IPS-20b (cell line): ENCODE data around the gene SSX4.
"Not testable (repeated sequence)": the region's sequence is repeated elsewhere in the genome, so short reads cannot be mapped to it uniquely, and the experiment has no call there.

Experiments
- H3K27ac ChIP-seq: one replicate; pipeline ENCODE4 v1.5.1; 2013; ENCODE audit warnings: low read length
- H3K27me3 ChIP-seq: 2 replicates; pipeline ENCODE4 v1.6.1; 2013; ENCODE audit warnings: mild to moderate bottlenecking, low read length, inconsistent platforms; ENCODE audit not compliant: insufficient read depth
- H3K36me3 ChIP-seq: 2 replicates; pipeline ENCODE4 v1.6.1; 2013; ENCODE audit warnings: low read depth, mild to moderate bottlenecking, inconsistent platforms, low read length, moderate library complexity; ENCODE audit not compliant: insufficient read depth
- H3K4me1 ChIP-seq: 2 replicates; pipeline ENCODE4 v1.6.1; 2013; ENCODE audit warnings: mild to moderate bottlenecking, control low read depth, inconsistent platforms, low read length, moderate library complexity; ENCODE audit not compliant: insufficient read depth
- H3K4me3 ChIP-seq: 2 replicates; pipeline ENCODE4 v1.5.1; 2013; ENCODE audit warnings: mild to moderate bottlenecking, low read length, inconsistent platforms
- H3K9ac ChIP-seq: 2 replicates; pipeline ENCODE4 v1.6.1; 2013; ENCODE audit warnings: low read depth, mild to moderate bottlenecking, inconsistent platforms, low read length, moderate library complexity
- H3K9me3 ChIP-seq: 2 replicates; pipeline ENCODE4 v1.6.1; 2013; ENCODE audit warnings: mild to moderate bottlenecking, low read depth, low read length, inconsistent platforms; ENCODE audit not compliant: insufficient read depth

Gene SSX4

GRCh38 chrX:48383239-48383638, at the start of gene SSX4:
Gene SSX4, plus strand, starts transcription at chrX:48383539. Its CDS starts 515 bp downstream, at chrX:48384054.
- not testable (repeated sequence) for H3K36me3 ChIP-seq

GRCh38 chrX:48346059-48346458, 37.3 kb upstream of the SSX4 start:
- not testable (repeated sequence) for H3K27me3 ChIP-seq

More at GRCh38 chrX:48383239-48383638, at the start of gene SSX4:
- not testable (repeated sequence) for H3K27me3 ChIP-seq, H3K27ac ChIP-seq, H3K9me3 ChIP-seq, H3K4me1 ChIP-seq, H3K4me3 ChIP-seq, H3K9ac ChIP-seq

GRCh38 chrX:48356315-48357094, 26.8 kb upstream of the SSX4 start, which contains the start of gene SSX3:
Gene SSX3, minus strand, starts transcription at chrX:48356703. Its CDS starts 1,454 bp downstream, at chrX:48355249.
- H3K4me1 ChIP-seq, H3K27ac ChIP-seq, H3K27me3 ChIP-seq, H3K36me3 ChIP-seq, H3K9me3 ChIP-seq, H3K9ac ChIP-seq, H3K4me3 ChIP-seq: not testable (repeated sequence)

More at GRCh38 chrX:48346059-48346458, 37.3 kb upstream of the SSX4 start:
- not testable (repeated sequence) for H3K9me3 ChIP-seq, H3K4me3 ChIP-seq, H3K9ac ChIP-seq, H3K36me3 ChIP-seq, H3K4me1 ChIP-seq, H3K27ac ChIP-seq

GRCh38 chrX:48357681-48358080, 25.7 kb upstream of the SSX4 start:
- no peaks in the 10 kb centered on the region for H3K36me3 ChIP-seq
- no peaks in the 10 kb centered on the region for H3K27me3 ChIP-seq
- no peak overlapping the region for H3K27ac ChIP-seq
- no peaks in the 10 kb centered on the region for H3K4me1 ChIP-seq
- no peaks in the 10 kb centered on the region for H3K9me3 ChIP-seq
- H3K4me3 ChIP-seq: no peak overlapping the region
- H3K9ac ChIP-seq: no peak overlapping the region

- not testable (repeated sequence) for H3K27ac ChIP-seq, H3K27me3 ChIP-seq, H3K36me3 ChIP-seq, H3K4me3 ChIP-seq, H3K9ac ChIP-seq, H3K9me3 ChIP-seq, H3K4me1 ChIP-seq
Observed at GRCh38 chrX:48359281-48359680, 24.1 kb upstream of the SSX4 start.

- H3K36me3 ChIP-seq, H3K4me1 ChIP-seq, H3K9ac ChIP-seq, H3K27ac ChIP-seq, H3K27me3 ChIP-seq, H3K9me3 ChIP-seq, H3K4me3 ChIP-seq: not testable (repeated sequence)
Observed at GRCh38 chrX:48367717-48368408, 15.5 kb upstream of the SSX4 start.

- not testable (repeated sequence) for H3K27ac ChIP-seq, H3K4me1 ChIP-seq
Observed at GRCh38 chrX:48370408-48370807, 12.9 kb upstream of the SSX4 start.

GRCh38 chrX:48396931-48397330, 13.6 kb downstream of the SSX4 start:
- not testable (repeated sequence) for H3K36me3 ChIP-seq, H3K9ac ChIP-seq, H3K9me3 ChIP-seq, H3K4me1 ChIP-seq, H3K27me3 ChIP-seq, H3K27ac ChIP-seq, H3K4me3 ChIP-seq

More at GRCh38 chrX:48370408-48370807, 12.9 kb upstream of the SSX4 start:
- H3K36me3 ChIP-seq, H3K9me3 ChIP-seq, H3K9ac ChIP-seq, H3K4me3 ChIP-seq, H3K27me3 ChIP-seq: not testable (repeated sequence)

GRCh38 chrX:48397825-48398224, 14.5 kb downstream of the SSX4 start:
- not testable (repeated sequence) for H3K9ac ChIP-seq, H3K27me3 ChIP-seq, H3K27ac ChIP-seq, H3K9me3 ChIP-seq, H3K4me3 ChIP-seq, H3K4me1 ChIP-seq, H3K36me3 ChIP-seq

- H3K9me3 ChIP-seq, H3K27ac ChIP-seq, H3K9ac ChIP-seq, H3K27me3 ChIP-seq, H3K4me3 ChIP-seq, H3K4me1 ChIP-seq, H3K36me3 ChIP-seq: not testable (repeated sequence)
Observed at GRCh38 chrX:48411860-48412259, 28.5 kb downstream of the SSX4 start, which contains the start of gene SSX4B. Gene SSX4B, minus strand, starts transcription at chrX:48411960. Its CDS starts 588 bp downstream, at chrX:48411372.

- not testable (repeated sequence) for H3K27me3 ChIP-seq, H3K4me3 ChIP-seq, H3K9me3 ChIP-seq, H3K4me1 ChIP-seq, H3K27ac ChIP-seq, H3K9ac ChIP-seq, H3K36me3 ChIP-seq
Observed at GRCh38 chrX:48427027-48427716, 43.8 kb downstream of the SSX4 start.

GRCh38 chrX:48429606-48430005, 46.3 kb downstream of the SSX4 start:
- H3K4me3 ChIP-seq, H3K9ac ChIP-seq, H3K4me1 ChIP-seq, H3K9me3 ChIP-seq, H3K27me3 ChIP-seq, H3K27ac ChIP-seq, H3K36me3 ChIP-seq: not testable (repeated sequence)
